Measurements from ENCODE around the gene OPTC.

The OPTC gene

DNA sequence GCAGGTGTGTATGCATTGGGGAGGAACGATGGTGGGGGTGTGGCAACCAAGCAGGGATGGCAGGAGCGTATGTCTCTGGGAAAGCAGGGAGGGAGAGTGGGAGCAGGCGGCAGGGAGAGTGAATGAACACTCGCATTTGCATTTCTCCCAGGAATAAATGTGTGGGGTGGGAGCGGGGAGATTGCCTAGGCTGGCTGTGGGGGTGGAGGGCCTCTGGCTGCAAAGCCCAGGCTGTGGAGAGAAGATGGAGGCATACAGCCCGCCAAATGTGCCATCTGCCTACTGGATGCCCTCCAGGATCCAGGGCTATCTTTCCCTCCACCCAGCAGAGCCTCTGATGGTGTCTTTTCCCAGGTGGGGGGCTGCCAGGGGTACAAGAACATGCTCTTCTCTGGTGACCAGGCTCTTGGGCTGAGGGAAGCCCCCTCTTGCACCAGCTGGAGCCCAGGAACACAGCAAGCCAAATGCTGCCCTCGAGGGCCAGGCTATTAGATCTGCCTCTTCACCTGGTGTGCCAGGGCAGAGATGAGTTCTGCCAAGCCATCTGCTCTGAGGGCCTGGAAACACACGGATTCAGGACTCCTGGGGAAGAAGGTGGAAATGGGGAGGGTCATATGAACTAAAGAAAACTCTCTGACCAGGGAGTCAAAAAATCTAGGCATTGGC lies 1.7 kb upstream of the OPTC start:
- TF ChIP-seq GATA3 (IDR thresholded peaks at IDR 0.05; ENCODE audit: low read depth, low read length) (no peak), GATA2 (IDR thresholded peaks at IDR 0.05; ENCODE audit: low read depth, low read length) (no peak)

GRCh38 chr1:203492748-203493130 lies 1.2 kb upstream of the OPTC start:
- TF ChIP-seq GATA2 (IDR thresholded peaks at IDR 0.05; ENCODE audit: low read depth, low read length) (no peak), GATA3 (IDR thresholded peaks at IDR 0.05; ENCODE audit: low read depth, low read length) (no peak)

DNA sequence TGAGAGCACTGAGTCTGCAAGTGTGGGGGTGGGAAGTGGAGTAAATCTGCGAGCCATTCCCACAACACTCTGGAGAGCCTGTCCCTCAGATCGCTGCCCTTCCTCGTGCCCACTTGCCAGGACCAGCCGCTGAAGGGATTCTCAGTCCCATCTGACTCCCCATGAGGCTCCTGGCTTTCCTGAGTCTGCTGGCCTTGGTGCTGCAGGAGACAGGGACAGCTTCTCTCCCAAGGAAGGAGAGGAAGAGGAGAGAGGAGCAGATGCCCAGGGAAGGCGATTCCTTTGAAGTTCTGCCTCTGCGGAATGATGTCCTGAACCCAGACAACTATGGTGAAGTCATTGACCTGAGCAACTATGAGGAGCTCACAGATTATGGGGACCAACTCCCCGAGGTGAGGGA lies 1.9 kb downstream of the OPTC start:
- TF ChIP-seq GATA3 (IDR thresholded peaks at IDR 0.05; ENCODE audit: low read depth, low read length) (no peak), GATA2 (IDR thresholded peaks at IDR 0.05; ENCODE audit: low read depth, low read length) (no peak)

DNA sequence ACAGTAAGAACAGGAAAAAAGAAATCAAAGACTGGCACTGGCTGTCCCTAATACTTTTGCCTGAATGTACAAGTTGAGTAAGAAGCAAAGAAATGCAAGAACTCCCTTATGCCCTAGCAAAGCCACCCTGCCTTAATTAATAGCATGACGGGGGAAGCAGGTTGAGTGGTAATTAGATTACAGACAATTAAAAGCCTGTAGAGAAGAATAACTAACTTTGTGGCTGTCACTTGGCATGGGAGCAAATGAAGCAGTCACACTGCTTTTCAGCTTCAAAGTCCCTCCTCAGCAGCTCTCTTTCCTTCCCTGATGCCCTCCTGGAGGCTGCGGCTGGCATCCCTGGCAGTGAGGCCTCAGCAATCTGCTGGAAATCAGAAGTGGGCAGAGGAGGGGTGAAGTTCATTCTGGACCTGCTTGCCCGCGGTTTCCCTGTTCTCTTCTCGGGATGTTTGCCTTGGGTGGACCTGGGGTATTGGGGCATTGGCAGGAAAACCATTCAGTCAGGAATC lies 3.4 kb downstream of the OPTC start:
- TF ChIP-seq GATA2 (IDR thresholded peaks at IDR 0.05; ENCODE audit: low read depth, low read length) (no peak), GATA3 (IDR thresholded peaks at IDR 0.05; ENCODE audit: low read depth, low read length) (no peak)

DNA sequence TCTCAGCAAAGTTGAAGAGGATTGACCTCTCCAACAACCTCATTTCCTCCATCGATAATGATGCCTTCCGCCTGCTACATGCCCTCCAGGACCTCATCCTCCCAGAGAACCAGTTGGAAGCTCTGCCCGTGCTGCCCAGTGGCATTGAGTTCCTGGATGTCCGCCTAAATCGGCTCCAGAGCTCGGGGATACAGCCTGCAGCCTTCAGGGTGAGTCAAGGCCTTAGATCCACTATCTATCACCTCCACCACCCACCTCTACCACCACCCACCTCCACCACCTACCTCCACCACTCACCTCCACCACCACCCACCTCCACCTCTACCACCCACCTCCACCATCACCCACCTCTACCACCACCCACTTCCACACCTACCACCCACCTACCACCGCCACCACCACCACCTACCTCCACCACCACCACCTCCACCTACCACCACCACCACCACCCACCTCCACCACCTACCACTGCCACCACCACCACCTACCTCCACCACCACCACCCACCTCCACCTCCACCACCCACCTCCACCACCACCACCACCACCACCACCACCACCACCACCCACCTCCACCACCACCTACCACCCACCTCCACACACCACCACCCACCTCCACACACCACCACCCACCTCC lies 5.8 kb downstream of the OPTC start:
- TF ChIP-seq GATA2 (IDR thresholded peaks at IDR 0.05; ENCODE audit: low read depth, low read length): no peak
- TF ChIP-seq GATA3 (IDR thresholded peaks at IDR 0.05; ENCODE audit: low read depth, low read length): no peak

DNA sequence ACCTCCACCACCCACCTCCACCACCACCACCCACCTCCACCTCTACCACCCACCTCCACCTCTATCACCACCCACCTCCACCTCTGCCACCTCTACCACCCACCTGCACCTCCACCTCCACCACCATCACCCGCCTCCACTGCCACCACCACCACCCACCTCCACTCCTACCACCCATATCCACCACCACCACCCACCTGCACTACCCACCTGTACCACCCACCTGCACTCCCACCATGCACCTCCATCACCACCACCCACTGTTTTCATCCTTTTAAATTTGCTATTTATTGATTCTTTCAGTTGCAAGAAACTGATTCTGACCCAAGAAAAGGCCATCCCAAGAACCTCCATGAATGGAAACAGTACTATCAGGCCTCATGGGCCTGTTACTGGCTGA lies 6.3 kb downstream of the OPTC start:
- no peak for TF ChIP-seq GATA3 (IDR thresholded peaks at IDR 0.05; ENCODE audit: low read depth, low read length)
- no peak for TF ChIP-seq GATA2 (IDR thresholded peaks at IDR 0.05; ENCODE audit: low read depth, low read length)

DNA sequence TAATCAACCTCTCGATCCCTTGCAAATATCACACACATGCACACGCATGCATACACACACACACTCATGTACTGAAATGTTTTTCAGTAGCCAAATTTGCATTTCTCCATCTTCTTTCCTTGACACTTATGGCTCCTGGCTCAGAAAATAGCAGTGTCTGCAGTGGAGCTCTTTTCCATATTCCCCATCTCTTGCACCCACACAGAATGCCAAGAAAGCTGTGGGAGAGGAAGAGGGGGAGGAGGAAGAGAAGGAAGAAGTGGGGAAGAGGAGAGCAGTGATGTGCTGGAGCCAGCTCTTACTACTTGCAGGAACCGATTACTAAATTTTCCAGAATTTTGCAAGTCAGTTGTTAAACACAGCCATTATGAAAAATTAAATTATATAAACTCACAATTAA lies 9.9 kb downstream of the OPTC start:
- TF ChIP-seq GATA2 (IDR thresholded peaks at IDR 0.05; ENCODE audit: low read depth, low read length) (no peak), GATA3 (IDR thresholded peaks at IDR 0.05; ENCODE audit: low read depth, low read length) (no peak)

GRCh38 chr1:203504400-203505250 lies 10.7 kb downstream of the OPTC start:
- TF ChIP-seq GATA2 (IDR thresholded peaks at IDR 0.05; ENCODE audit: low read depth, low read length): no peak

GRCh38 chr1:203505526-203506204 lies 11.7 kb downstream of the OPTC start:
- TF ChIP-seq GATA3 (IDR thresholded peaks at IDR 0.05; ENCODE audit: low read depth, low read length) (no peak), GATA2 (IDR thresholded peaks at IDR 0.05; ENCODE audit: low read depth, low read length) (no peak)

DNA sequence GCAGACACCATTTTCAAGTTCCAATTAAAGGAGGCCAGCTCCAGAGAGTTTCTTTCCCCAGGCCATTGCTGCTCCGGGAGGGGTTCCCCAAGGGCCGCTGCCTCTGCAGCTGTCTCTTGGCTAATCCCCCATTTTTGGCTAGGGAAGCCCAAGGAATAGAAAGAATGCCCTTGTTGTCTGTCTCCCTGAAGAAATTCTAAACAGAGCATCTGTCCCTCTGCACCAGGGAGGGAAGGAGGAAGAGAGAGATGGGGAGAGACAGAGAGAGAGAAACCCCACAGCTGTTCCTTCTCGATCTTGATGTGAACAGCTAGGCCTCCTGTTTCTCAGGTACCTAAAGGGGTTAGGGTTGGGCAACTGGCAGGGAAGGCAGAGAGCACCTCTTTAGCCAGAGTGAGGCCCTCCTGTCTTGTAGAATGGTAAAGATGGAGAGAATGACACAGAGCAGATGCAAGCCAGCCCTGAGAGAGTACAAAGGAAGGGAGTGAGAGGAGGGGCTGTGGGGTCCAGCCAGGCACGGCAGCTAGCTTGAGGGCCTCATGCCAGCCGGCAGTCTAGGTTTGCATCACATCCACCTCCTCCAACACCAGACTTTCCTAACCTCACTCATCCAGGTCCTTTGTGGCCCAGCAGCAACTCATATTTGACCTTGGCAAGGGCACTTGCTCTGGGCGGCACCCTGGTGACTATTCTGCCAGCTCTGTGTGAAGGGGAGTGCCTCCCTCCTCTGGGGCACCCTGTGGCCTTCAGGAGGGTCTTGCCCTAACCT lies 13.1 kb downstream of the OPTC start:
- TF ChIP-seq GATA2 (IDR thresholded peaks at IDR 0.05; ENCODE audit: low read depth, low read length) (no peak), GATA3 (IDR thresholded peaks at IDR 0.05; ENCODE audit: low read depth, low read length) (no peak)

DNA sequence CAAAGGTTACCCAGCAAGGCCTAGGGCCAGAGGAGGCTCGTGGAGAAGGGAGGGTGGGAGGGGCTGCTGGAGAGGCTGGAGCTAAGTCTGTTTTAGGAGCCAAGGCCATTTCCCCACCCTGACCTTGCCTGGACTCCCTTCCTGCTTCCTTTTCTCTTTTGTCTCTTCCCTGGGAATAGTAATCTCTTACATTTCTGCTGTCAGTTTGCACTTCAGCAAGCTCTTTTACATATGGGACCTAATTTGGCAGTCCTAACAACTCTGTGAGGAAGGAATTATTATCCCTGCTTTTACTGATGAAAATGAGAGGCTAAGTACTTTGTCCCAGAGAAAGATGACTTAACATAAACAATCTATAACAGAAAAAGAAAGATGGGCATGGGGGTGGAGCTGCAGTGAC lies 13.8 kb downstream of the OPTC start:
- no peak for TF ChIP-seq GATA3 (IDR thresholded peaks at IDR 0.05; ENCODE audit: low read depth, low read length)
- no peak for TF ChIP-seq GATA2 (IDR thresholded peaks at IDR 0.05; ENCODE audit: low read depth, low read length)

GRCh38 chr1:203508463-203509073 lies 14.6 kb downstream of the OPTC start:
- no peak for TF ChIP-seq GATA2 (IDR thresholded peaks at IDR 0.05; ENCODE audit: low read depth, low read length)
- no peak for TF ChIP-seq GATA3 (IDR thresholded peaks at IDR 0.05; ENCODE audit: low read depth, low read length)

DNA sequence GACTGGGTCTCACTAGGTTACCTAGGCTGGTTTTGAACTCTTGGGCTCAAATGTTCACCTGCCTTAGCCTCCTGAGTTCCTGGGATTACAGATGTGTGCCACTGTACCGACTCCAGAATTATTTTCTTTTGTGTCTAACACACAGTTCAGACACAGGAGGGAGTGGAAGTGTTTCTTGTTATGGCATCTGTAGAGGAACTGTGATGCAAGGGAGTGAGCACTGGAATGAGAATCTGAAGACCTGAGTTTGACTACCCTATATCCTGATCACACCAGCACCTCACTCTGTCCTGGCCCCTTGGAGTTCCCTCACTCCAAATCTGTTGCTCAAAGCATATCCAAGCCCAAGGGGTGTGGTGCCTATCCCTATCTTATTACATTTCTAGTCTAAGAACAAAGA lies 15.2 kb downstream of the OPTC start:
- TF ChIP-seq GATA2 (IDR thresholded peaks at IDR 0.05; ENCODE audit: low read depth, low read length) (no peak), GATA3 (IDR thresholded peaks at IDR 0.05; ENCODE audit: low read depth, low read length) (no peak)
